Uterus (tissue), 2 donors: ENCODE results near the gene MTFMT.
"Not testable (repeated sequence)": the region's sequence is repeated elsewhere in the genome, so short reads cannot be mapped to it uniquely, and the experiment has no call there.

ENCODE experiments used
- CTCF ChIP-seq, 4 experiments: fragments of 200-600 bp in 2 of 4; fragments of 450-650 bp in 2 of 4; sonication (generic) in 2 of 4; IDR thresholded peaks; one replicate each; pipeline ENCODE4 v1.5.1; 2016 to 2019; ENCODE audit warnings: antibody characterized with exemption in 4 of 4, mild to moderate bottlenecking in 2 of 4, moderate library complexity in 1 of 4
- POLR2A ChIP-seq, 2 donors: fragments of 450-650 bp; IDR thresholded peaks; one replicate each; pipeline ENCODE4 v1.6.1; 2016; ENCODE audit warnings: antibody characterized with exemption in 2 of 2, mild to moderate bottlenecking in 1 of 2, moderate library complexity in 1 of 2

GRCh38 chr15:65011198-65011597 is 18.2 kb downstream of the MTFMT start:
- not testable (repeated sequence) for TF ChIP-seq POLR2A, CTCF (IDR thresholded peaks at IDR 0.05)
